GM15510 (cell line): ENCODE results near the gene RIMBP2.

ENCODE experiments used
- POLR2A ChIP-seq: IDR thresholded peaks from 3 replicates; pipeline ENCODE4 v1.6.1; 2011; ENCODE audit warnings: borderline replicate concordance; ENCODE audit not compliant: insufficient read length; ENCODE audit errors: extremely low read depth

The RIMBP2 gene

DNA sequence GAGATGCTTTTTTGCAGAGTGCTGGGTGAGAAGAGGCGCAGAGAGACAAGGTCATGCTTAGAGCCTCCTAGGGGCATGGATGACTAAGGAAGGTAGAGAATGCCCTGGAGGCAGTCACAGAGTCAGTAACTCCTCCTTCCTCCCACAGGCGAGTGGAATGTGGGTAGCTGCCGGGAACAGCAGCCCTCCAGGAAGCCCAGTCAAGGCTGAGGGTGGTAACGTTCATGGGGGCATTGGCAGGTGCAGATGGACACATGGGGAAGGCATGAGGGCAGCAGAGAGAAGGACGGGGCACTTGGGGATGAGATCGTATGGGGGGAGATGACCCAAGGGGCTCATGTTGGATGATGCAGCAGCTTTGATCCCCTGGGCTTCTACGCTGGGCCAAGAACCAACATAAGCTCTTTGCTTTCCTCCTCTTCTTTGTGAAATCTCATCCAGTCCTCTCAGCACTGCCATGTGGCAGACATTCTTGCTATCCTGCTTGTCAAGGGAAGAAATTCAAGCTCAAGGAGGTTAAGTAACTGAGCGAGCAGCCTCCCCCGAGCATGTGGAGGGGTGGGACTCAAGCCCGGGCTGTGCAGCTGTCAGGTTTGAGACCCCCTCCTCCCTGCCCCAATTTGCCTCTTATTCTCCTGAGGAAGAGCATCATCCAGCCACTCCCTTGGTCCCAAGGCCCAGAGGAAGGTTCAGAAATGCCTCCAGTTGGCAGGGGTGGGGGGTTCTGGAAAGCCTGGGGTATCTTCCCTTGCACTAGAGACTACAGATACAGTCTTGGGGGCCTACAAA lies 190.5 kb downstream of the RIMBP2 start:
- no peak for TF ChIP-seq POLR2A

DNA sequence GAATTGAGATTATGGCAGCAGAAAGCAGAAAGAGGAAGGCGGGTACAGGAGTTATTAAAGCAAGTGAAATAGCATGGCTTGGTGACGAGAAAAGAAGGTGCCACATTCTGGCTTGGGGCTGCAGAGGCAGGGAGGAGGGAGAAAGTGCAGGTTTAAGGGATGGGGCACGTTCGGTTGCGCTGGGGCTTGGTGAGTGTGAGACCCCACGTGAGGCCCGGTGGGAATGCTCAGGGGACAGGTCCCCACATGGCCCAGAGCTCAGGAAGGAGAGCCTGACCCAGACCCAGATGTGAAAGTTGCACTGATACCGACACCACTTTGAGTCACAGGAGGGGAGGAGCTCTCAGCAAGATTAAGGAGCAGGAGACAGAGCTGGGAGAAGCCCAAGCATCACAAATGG lies 191.3 kb downstream of the RIMBP2 start:
- no peak for TF ChIP-seq POLR2A

DNA sequence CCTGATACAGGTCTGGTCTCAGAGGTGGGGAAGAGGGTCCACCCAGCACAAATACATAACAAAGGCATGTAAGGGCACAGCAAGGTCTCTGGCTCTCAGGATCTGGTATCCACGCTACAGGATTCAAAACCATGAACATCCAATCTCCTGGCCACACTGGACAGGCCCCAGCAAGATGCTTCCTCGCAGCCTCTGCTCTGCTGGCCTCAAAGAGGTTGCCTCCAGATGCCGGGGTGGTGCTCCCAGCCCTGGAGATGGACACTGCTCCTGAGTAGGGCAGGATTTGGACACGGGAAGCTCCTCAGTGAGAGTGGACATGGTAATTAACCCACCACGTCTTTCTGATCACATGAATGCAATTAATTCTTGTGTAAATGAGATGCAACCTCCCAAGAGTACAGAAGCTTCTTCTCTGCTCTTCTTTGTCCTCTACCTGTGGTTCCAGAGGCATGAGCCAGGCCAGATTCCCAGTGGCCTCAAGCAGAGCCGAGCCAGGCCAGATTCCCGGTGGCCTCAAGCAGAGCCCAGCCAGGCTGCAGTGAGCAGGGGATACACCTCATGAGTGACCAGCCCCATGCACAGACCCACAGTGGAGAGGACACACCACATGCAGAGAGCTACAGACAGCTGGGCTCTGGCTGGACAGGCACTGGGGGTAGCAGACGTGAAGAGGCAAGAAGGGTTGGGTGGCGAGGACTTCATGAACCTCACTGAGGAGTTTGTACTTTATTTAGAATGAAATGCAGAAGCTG lies 192.1 kb downstream of the RIMBP2 start:
- TF ChIP-seq POLR2A, result no peak

DNA sequence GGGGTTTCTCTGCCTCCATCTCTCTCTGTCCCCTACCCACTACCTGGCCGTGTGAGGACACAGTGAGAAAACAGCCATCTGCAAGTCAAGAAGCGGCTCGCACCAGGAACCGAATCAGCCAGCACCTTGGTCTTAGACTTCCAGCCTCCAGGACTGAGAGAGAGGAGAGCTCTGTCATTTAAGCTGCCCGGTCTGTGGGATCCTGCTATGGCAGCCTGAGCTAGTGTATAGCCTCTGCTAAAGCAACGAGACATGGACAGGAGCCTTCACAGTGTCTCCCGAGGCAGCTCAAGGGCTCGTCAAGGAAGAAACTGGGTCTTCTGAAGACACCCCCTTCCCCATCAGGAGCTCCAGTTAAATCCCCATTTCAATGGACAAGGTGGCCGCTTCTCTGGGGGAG lies 192.9 kb downstream of the RIMBP2 start:
- no peak for TF ChIP-seq POLR2A

DNA sequence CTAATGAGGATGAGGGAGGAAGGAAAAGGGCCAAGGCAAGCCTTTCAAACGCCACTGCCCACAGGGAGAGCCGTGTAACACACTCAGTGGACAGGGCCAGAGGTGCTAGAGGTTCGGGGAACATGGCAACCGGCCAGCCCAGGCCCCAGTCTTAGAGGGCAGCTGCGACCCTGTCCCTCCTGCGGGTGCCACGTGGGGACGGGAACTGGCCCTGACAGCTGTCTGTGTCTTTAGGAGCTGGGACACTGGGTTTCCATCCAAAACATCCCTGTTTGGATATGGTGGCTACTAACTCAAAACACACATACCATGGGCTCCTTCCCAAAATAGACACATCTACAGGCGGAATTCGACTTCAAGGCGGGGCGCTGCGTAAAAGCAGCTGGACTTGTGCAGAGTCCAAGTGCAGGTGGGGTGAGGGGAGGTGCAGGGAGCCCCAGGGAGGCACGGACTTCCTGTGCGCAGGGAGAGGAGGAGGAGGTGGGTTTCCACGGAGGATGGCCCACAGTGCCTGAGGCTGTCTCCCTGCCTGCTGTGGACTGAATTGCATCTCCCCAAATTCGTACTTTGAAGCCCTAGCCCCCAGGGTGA lies 193.8 kb downstream of the RIMBP2 start:
- TF ChIP-seq POLR2A, result no peak

DNA sequence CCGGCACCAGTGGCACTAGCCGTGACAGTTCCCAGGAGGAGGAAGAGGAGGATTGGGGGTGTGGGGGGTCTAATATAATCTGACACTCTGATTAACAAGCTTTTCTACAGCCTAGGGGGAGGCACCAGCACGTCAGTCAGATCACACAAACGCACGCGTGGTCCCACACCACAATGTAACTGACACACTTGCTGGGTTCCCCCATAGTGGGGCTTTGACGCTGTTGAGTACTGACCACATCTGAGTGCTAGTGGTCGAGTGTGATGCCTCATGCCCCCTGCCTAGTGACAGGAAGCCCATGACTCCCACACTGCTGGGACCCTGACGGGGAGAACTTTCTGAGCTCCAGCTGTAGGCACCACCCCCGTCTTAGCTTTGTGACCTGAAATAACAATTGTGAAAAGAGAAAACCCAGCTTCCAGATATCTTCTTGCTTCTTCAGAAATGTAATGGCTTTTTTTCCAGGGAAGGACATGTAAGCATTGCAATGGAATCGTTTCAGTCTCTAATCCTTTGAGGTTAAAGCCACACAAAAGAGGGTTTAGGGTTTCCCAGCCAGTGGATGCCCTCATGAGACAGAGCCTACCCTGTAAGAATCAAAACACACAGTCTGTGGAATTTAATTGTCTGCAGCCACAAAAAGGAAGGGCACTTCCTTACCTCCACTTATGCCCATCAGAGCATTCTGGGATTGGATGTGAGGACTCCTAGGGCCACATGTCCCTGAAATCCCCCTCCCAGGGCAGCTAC lies 194.5 kb downstream of the RIMBP2 start:
- no peak for TF ChIP-seq POLR2A

DNA sequence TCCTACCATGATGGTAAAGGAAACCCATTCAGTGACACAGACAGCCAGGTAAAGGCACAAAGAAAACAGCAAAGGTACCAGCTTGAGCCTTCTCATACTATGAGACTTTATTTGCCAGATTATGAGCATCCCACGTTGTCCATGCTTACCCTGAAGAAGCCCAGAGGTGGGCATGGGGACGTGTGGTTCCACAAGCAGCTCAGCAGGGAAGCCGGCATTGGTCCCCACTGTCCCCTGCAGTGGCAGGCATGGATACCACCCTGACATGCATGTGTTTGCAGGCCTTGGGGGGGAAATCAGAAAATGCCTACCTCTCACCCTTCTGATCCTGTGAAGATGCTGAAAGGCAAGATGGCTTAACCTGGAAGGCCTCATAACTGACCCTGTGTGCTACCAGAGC lies 195.3 kb downstream of the RIMBP2 start:
- TF ChIP-seq POLR2A, result no peak

DNA sequence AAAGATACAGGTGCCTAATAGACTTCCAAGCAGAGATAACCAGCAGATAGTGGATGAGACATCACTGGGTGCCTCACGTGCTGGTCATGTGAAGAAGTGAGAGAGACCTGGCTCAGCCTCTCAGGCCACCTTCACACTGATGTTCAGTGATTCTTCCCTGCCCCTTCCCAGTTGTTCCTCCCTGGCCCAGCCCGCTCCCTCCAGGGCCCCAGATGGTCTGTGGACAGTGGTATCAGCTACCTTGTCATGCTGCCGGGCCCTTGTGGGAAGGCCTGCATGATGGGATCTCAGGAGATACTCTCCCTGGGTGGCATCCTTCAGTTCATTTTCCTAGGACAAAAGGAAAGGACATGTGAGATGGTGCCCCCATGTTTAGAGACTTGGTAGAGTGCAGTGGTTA lies 198.5 kb downstream of the RIMBP2 start:
- no peak for TF ChIP-seq POLR2A

DNA sequence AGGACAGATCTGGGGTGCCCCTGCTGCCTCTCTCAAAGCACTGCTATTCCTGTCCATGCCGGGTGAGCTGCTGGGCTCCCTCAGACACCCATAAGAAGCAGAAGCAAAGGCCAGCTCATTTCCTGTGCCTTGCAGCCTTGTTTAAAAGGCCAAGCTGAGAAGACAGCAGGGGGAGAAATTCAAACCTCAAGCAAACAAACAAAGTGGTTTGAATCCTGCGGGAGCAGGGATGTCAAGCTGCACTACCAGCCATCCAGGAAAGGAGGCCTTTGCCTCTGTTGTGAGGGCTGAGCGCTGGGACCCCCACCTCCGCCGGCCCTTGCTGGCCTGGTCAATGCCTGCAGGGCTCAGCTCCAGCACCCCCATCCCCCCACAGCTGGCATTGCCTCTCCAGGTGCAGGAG lies 201.9 kb downstream of the RIMBP2 start:
- no peak for TF ChIP-seq POLR2A

DNA sequence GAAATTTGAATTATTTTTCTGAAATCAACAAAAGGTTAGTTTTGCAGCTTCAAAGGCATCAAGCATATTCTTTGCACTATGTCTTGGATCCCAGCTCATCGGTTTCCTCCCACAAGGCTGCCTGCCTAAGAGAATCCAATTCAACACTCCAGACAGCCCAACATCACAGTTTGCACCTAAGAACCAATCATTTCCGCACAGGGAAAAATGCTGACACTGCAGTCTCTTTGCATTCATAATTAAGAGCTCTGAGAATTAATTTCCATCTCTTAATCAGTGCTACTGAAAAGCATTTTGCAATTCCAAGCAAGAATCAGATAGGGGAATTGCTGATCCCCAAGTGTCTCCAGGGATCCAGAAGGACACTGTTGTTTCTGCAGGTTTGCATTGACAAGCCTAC lies 202.5 kb downstream of the RIMBP2 start:
- TF ChIP-seq POLR2A, result no peak

DNA sequence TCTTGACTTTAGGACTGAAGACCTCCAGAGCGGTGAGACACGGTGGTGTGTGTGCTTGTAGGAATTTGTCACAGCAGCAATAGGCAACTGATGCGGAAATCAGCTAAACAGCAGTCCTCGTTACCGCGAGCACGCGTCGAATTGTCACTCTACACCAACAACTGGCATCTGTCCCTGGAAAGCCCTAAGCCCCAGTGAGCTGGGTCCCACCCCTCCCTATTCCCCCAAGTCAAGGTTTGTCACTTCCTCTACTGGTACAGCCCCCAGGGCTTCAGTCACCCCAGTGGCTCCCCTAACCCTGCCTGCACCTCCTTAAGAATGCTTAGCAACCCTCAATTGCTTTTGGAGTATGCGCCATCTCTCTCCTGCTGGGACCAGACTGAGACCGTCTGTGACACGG lies 204.8 kb downstream of the RIMBP2 start:
- no peak for TF ChIP-seq POLR2A

DNA sequence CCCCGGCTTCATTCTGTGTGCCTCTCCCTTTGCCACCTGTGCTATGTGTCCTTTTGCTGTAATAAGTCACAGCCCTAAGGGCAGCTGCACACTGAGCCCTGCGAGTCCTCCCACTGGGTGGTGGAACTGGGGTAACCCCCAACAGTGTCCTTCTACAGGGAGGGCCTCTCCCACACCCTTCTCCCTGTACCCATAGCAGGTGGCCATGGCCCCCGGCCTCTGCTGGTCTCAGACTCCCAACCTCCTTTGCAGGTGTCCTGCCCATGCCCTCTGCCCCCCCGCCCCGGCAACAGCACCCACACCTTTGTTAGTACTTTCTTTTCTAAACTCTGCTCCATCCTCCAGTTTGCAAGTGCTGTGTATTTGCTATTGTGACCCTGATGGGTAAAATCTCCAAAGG lies 206.6 kb downstream of the RIMBP2 start:
- no peak for TF ChIP-seq POLR2A

DNA sequence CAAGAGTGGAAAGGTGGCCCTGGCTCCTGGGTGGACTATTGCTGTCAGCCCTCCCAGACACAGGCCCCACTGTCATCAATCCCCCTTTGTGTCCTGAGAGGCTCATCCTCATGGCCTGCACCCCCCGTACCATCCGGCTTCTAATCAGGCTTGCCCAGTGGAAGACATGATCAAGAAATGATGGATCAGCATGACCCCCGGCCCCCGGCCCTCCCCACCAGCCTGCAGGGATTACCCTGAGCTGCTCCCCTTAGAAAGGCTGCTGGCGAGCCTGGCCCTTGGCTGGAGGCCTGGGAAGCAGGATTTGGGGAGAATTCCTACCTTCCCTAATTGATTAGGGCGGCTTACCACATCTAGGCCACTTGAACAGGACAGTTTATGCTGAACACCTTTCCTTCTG lies 207.3 kb downstream of the RIMBP2 start:
- no peak for TF ChIP-seq POLR2A

DNA sequence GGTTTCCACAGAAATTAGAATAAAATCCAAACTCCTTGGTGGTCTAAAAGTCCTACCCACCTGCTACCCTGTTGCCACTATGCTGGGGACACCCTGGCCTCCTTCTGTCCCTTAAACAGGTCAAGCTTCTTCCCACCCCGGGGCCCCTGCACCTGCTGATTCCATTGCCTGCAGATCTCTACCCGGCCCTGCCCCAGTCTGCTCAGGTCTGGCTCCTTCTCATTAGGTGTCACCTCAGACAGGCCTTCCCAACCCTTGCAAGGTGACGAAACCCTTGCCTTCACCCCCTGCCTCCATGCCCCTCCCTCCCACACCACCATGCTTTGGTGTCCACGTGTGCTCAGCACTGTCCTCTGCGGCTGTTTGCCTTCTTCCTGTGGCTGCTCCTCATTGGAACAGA lies 207.8 kb downstream of the RIMBP2 start:
- no peak for TF ChIP-seq POLR2A

DNA sequence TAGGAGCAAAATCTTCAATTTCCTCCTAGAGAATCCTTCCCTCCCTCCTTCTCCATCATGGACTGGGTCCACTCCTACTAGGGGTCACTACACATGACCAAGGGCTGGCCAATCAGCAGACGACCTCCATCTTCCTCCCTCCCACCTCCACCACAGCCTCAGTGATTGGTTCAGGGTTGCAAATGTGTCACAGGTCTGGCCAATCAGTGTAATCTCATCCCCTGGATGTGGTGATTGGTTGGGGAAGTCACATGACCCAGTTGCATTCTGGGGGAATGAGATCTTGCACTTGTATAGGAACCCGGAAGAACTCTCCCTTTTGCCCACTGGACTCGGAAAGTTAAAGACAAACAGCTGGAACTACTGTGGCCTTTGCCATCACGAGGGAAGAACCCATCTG lies 209.3 kb downstream of the RIMBP2 start:
- no peak for TF ChIP-seq POLR2A
